GM19455 (cell line): Measurements from ENCODE around the gene SNCB.
A peak's percentile ranks its signal among the peaks of the same experiment; 100 is the strongest.

Experiments used
- ATAC-seq: cut with Tn5 transposase; IDR thresholded peaks from one replicate; pipeline ENCODE4 v1.9.1; 2021; ENCODE audit not compliant: unreplicated experiment

The SNCB gene

DNA sequence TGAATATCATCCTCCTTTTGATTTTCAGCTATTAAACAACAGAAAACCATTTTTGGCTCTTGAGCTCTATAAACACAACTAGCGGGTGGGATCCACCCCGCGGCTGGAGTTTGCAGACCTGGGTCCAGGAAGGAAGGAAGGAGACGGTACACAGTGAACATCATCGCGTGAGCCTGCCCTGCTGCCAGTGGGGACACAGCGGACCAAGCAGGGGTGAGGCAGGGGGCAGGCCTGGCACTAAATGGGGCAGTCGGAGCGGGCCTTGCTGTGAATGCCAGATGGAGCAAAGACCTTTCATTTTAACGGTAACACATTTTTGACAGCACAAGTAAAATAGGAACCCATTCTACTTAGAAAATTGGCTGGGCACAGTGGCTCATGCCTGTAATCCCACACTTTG lies 31.3 kb upstream of the SNCB start:
- ATAC-seq: no peak

DNA sequence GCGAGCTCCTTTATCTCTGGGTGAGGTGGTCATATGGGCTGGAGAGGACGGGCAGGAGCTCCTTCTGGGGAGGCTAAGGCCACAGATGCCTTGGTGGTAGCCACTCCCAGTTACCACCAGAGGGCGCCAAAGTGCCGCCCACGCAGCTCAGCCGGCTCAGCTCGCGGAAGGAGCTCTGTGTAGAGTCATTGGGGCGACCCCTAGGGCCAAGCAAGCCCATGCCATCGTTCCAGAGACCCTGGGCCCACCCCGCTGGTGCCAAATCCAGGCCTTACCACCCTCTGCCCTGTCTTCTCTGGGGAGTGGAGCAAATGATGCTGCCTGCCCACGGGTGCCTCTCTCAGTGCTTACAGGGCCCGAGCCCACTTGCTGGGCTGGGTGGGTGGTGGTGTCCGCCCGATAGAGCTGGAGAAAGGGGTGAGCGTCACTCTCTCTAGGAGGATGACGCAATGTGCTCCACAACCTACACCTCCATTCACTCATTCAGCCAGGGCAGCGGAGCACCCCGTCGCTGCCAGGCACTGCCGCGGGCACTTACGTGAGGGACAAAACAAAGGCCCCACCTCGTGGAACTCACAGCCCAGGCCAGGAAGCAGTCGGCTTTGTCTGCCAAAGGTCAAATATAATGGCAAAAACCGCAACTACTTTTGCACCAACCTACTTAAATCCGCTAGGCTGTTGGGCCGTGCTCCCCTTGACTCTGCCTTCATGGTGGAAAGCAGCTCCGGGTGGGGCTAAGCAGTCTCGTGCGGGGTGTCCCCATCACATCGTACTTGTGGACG lies 30.7 kb upstream of the SNCB start:
- no peak for ATAC-seq

DNA sequence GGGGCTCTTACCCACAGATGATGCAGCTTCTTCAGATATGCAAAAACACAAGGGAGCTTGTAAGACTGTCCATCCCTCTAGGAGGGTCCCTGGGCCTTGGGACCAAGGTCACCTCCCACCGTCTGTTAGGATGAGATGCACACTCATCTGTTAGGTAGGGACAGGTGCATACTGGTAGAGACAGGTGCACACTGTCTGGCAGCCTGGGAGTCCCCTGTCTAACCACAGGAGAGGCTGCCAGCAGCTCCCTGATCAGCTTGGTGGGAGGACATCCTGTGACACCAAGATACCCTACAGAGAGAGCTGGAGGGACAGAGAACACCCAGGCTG lies 30.2 kb upstream of the SNCB start:
- no peak for ATAC-seq

DNA sequence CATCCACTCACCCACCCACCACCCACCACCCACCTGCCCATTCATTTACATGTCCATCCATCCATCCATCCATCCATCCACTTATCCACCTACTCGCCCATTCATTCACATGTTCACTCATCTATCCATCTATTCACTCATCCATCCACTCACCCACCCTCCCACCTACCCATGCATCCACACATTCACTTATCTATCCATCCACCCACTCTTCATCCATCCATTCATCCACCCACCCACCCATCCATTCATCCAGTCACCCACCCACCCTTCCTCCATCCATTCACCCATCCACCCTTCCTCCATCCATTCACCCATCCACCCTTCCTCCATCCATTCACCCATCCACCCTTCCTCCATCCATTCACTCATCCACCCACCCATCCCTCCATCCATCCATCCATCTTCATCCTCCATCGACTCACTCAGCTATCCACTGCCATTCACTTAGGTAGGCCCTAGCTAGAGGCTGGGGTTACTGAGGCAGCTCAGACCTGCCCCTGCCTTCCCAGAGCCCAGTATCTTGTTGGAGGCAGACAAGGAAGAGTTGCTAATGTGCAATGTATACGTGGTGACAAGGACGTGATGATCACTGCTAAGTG lies 29.6 kb upstream of the SNCB start:
- ATAC-seq: no peak

DNA sequence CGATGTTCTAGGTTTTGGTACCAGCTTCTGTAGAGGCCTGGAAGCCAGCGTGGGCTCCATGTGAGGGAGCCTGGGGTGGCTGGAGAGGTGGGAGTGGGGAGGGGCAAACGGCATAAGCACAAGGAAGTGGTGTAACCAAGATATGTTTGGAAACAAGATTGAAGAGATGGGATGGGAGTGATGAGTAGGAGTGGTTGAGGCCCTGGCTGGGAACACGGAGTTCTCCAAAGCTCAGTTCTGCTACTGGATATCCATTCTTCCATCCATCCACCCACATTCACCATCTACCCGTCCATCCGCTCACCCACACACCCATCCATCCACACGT lies 29.1 kb upstream of the SNCB start:
- no peak for ATAC-seq

DNA sequence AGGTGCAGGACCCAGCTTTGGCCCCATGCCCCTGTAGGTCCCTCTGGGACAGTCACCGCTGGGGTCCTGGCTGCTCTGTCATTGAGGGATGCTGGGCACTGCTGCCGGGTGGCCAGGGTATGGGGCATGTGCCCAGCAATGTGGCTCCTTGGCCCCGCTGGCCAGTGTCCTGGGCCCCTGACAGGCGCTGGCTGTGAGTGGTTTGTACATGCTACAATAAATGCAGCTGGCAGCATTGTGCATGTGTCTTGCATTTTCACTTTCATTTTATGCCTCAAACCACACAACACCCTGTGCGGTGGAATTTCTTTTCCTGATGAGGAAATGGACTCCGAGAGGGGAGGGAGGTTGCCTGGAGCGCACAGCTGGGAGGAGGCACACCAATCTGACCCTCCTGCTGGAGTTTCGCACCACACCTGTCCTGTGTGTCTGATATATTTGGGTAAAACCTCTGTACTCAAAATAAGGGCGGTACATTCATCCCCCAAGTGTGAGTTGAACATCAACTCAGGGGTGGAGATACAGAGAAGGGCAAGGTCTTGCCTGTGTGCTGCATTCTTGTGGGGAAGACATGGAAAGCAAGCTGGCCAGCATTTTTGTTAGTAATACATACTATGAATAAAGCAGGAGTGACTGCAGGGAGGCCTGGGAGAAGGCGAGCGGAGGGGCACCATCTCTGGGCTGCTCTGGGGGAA lies 28.6 kb upstream of the SNCB start:
- ATAC-seq: no peak

DNA sequence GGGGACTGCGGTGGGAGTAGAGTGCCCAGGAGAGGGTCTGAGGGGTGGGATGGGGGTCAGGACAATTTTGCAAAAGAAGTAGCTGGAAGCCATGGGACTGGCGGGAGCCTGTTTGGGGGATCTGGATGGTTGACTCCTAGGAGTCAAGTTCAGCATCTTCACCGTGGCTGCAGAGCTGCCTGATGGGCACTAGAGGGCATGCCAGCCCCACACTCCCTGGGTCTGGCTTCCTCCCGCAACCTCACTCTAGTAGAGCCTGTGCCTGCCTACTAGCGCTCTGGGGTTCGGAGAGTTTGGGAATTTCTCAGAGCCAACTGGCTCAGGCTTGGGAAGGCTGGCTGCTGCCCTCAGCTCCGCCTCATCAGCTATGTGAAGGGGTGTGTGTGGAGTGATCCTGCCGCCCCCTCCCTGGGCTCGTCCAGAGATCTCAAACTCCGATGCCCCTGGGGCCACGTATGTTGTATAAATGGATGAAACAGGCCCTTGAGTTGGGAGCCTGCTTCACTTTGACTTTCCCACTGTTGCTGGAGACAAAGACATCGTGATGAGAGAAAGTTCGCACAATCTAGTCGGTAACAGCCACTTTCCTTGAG lies 27.8 kb upstream of the SNCB start:
- ATAC-seq: no peak

DNA sequence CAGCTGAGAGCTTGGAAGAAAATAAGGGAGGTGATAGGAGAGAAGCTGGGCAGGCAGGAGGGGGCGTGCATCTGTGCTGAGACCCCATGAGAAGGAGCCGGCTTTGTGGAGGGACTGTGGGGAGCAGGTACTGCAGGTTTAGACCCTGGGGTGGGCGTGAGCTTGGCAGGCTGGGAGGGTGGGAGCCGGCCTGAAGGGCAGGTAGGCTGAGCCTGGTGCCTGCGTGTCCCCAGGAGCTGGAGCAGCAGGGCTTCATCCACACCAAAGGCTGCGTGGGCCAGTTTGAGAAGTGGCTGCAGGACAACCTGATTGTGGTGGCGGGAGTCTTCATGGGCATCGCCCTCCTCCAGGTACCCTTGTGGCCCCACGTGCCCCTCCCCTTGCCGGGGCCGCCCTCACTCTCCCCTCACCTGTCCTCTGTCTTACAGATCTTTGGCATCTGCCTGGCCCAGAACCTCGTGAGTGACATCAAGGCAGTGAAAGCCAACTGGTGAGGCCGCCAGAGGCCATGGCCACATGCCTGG lies 26.2 kb upstream of the SNCB start:
- ATAC-seq: no peak

DNA sequence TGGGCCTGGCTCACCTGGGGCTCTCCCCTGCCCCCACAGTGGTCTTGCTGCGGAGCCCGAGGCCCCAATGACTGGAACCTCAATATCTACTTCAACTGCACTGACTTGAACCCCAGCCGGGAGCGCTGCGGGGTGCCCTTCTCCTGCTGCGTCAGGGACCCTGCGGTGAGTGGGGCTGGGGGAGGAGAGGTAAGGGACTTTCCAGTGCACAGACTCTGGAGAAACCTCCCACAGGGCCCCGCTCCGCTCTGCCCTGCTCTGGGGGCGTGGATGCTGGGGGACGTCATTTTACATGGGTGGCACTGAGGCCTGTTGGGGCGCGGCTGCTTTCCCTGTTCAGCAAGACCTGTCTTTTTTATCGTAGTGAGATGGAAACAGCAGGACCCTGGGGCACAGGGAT lies 24.5 kb upstream of the SNCB start:
- no peak for ATAC-seq

DNA sequence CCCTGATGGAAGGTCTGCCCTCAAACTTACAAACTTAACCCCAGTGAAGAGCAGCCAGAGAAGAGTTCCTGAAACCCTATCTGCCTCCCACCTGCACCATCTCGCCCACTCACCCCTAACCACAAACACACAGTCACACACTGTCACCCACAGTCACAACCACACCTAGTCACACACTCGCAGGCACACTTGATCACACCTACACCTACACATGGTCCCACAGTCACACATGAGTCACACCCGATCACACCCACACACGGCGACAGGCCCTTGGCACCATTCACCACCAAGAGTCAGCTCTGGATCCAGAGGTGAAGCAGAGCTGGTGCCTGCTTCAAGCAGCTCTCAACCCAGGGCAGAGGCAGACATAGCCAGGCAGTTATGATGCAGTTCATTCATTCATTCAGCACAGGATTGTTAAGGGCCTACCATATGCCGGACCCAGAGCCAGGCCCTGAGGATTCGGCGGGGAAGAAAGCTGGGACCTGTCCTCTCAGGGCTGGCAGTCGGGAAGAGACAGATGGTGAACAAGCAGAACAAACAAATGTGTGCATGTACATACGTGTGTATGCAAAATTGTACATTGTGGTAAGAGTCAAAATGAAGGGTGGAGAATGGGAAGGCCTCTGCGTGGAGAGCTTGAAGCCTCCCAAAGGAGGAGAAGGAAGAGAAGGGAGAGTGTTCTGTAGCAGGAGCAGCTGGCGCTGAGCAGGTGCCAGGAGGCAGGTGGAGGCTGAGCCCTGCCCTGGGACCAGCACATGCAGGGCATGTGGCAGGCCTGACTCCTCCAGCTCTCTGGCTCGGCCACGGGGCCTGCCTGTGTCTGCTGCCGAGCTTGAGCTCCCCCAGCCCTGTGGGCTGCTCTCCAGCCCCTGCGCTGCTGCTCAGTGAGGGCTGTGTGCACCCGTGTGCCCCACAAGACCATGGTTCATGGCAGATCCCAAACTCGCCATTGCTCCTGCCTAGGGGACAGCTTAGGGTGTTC lies 23.4 kb upstream of the SNCB start:
- no peak for ATAC-seq

DNA sequence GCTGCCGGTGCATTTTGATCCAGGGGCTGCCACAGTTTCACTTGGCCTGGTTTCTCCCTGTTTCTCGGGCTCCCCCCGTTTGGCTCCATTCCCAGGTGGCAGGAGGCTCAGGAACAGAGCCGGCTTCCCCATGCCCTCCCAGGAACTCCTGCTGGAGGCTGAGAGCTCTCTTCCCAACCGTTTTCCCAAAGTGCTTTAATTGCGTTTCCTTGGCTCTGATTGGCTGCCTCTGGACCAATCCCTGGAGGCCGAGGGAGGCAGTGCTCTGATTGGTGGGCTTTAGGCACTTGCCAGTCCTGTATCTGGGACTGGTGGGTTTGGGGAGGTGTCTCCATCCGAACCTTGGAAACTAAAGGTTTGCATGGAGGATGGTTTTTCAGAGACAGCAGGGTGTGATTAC lies 21.8 kb upstream of the SNCB start:
- ATAC-seq: no peak

DNA sequence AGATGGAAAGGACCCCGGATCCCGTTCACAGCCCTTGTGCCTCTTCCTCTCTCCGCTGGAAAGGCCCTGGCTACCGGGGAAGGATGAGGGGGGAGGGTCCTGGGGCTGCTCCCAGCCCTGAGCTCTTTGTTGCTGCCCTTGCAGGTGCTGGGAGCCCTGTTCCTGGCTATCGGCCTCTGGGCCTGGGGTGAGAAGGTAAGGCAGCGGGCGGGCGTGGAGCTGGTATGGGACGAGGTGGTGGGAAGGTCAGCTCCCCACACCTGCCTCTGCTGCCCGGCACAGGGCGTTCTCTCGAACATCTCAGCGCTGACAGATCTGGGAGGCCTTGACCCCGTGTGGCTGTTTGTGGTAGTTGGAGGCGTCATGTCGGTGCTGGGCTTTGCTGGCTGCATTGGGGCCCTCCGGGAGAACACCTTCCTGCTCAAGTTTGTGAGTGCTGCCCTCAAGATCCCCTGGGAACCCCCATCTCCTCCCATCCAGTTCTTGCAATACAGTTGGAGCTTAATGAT lies 21.2 kb upstream of the SNCB start:
- ATAC-seq: no peak

DNA sequence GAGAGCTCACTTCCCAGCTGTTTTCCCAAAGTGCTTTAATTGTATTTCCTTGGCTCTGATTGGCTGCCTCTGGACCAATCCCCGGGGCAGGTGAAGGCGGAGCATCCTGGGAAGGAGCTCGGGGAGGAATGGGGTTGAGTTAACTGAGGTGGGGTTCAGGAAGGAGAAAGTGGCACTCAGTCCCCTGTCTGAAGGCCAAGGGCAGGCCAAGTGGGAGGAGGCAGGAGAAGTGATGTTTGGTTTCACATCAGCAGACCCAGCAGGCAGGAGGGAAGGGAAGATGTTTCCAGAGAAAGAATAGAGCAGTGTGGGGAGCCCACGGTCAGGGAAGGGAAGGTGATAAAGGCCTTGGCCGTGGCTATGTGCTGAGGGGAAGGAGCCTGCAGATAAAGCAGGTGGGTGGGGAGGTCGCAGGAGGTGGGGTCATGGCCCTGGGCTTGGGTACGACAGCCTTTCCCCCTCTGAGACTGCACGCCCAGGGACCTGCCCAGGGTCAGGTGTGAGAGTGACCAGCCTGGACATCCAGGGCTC lies 20.1 kb upstream of the SNCB start:
- no peak for ATAC-seq

DNA sequence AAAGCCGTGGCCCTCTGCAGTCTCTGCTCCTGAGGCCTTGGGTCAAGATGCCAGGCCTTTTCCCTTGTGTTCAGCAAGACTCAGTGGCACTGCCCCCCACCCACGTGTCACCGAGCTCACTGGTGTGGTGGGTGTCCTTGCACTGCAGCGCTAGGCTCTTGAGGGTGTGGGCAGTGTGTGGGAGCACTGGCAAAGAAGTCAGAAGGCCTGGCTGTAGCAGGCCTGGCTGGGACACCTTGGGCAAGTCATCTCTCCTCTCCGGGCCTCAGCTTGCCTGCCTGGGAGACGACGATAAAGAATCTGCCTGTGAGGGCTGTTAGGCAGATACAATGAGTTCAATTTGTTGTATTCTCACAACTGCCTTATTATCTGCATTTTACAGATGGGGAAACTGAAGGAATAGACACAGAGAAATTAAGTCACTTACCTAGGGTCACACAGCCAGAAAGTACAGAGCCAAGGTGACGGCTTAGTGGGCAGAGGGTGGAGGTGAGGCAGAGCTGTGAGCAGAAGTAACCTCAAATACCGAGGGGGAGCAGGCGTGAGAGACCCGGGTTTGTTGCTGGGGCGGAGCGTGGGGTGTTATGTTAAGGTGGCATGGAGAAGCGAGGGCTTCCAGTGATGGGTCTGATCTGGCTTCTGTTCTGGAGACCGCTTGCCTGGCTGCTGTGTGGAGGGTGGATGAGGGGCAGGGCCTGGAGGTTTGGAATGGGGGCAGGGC lies 18.3 kb upstream of the SNCB start:
- no peak for ATAC-seq

DNA sequence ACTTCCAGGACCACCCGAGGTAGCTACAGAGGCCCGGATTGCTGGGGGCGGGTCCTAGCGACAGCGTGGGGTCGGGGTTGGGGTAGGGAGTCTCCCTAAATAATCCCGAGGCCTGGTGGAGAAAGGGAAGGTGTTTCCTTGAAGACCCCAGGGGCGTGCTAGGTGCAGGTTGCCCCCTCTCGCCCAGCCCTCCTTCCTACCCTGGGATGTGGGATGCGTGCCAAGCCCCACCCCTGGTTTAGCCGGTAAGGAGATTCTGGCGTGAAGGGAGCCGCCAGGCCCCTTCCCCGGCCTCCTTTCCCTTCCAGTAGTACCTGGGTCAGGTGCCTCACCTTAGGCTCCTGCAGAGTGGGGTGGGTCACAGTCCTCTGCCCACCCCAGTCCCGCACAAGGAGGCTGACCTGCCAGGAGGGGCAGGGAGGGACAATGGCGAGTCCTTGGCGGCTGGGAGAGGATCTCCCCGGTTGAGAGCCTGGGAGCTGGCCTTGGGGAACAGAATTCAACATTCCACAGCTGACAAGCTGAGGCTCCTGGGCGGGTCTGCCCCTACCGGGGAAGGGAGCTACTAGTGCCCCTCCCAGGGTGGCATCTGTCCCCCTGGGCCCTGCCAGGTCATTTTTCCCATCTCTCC lies 17.6 kb upstream of the SNCB start:
- ATAC-seq: no peak

DNA sequence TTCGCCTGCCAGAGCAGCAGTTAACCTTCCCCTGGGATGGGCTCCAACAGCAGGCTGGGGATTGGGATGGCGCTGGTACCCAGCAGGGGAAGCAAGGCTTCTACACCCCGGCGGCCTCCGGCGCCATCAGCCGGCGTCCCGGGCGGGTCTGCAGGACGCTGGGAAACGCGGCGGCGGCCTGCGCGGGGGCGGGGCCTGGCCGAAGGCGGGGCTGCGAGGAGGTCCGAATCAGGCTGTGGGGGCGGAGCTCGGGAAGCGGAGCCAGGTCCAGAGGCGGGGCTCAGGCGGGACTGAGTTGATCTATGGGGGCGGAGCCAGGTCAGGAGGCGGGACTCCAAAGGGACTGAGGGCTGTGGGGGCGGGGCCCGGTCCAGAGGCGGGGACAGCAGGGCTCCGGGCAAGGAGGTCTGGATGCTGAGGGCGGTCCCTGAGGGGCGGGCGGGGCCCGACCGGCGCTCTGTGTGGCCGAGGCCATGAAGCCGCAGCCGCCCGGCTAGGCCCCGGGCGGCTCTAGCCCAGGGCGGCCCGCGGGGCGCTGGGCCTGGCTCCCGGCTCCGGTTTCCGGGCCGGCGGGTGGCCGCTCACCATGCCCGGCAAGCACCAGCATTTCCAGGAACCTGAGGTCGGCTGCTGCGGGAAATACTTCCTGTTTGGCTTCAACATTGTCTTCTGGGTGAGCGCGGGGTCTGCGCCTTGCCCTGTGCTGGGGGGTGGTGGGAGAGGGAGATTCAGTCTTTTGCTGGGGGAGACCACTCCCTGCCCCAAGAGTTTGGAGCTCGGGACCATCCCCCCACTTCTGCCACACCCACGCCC lies 16.9 kb upstream of the SNCB start, which contains the start of gene TSPAN17:
Gene TSPAN17 (plus strand): TSS at position 455 of the 813 bp plus-strand sequence. CDS start 132 bp downstream, at position 587.
- ATAC-seq: peak; percentile 96

DNA sequence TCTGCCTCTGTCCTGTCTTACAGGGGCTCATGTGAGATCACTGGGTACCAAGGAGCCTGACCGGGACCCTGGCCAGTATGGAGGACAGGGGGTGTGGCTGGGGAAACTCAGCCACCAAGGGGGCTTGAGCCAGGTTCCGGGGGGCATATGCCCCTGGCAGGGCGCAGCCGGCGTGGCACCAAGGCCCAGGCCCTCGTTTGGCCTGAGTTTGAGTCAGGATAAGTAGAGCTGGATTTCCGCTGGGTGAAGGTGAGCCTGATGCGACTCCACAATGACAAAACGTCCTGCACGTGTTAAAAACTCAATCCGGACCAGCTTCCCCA lies 16.3 kb upstream of the SNCB start:
- ATAC-seq: peak; percentile 1

DNA sequence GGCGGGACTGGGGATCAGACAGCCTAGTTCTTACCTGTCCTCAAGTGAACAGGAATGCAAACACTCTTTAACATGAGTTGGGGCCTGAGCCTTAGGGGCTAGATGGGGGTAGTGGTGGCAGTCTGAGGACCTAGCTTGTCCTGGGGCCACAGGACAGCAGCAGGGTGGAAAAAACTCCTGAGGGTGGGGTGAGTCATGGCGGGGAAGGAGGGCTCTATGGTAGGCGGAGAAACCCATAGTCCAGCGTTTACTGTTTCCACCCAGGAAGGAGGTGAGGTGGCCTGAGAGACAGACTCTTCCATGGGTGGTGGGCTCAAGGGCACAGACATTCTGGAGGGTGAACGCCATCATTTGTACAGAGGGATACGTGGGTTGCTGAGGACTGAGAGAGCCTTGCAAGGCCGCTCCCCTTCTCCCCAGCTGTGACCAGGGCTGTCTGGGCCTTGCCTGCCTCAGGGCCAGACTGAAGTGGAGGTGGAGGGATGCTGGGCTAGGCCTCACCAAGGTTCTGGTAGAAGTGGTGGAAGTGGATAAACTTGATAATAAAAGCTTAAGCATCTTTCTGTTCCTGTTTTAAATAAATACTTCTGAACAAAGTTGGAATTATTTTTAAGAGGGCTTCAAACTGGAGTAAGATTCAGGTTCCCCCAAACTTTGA lies 15.8 kb upstream of the SNCB start:
- no peak for ATAC-seq
